ENCODE measurements around the gene NACA2.

The NACA2 gene

GRCh38 chr17:61586031-61586566 is 4.9 kb downstream of the NACA2 start:
- Histone ChIP-seq H3K79me2 (ENCODE audit: insufficient read depth, low read length) (no peaks in the 10 kb centered on the region), H3K36me3 (ENCODE audit: insufficient read depth, low read length) (no peaks in the 10 kb centered on the region), H3F3A (ENCODE audit: low read depth) (no peaks in the 10 kb centered on the region), H4K20me1 (ENCODE audit: insufficient read depth, low read length, poor library complexity, severe bottlenecking) (no peaks in the 10 kb centered on the region), H2AFZ (ENCODE audit: low read length) (no peak overlapping the region), H3K9ac (ENCODE audit: low read depth, low read length, poor library complexity, severe bottlenecking) (no peak overlapping the region), H3K27me3 (ENCODE audit: insufficient read depth, low read length, poor library complexity, severe bottlenecking) (no peaks in the 10 kb centered on the region), H3K9me3 (ENCODE audit: insufficient read depth, low read depth, low read length) (no peaks in the 10 kb centered on the region), H3K4me3 (ENCODE audit: low read length, poor library complexity, severe bottlenecking) (no peak overlapping the region), H3K4me1 (ENCODE audit: insufficient read depth, low read length, poor library complexity, severe bottlenecking) (no peaks in the 10 kb centered on the region), H3K9me2 (replicated peaks; ENCODE audit: low read depth, low read length) (no peaks in the 10 kb centered on the region), H3K4me2 (ENCODE audit: low read depth, low read length, poor library complexity, severe bottlenecking) (no peak overlapping the region)
- TF ChIP-seq CTCF (conservative IDR thresholded peaks at IDR 0.05; ENCODE audit: low read length) (no peak), EZH2phosphoT487 (IDR thresholded peaks at IDR 0.05; ENCODE audit: borderline replicate concordance) (no peak)

GRCh38 chr17:61584866-61585265 is 6.2 kb downstream of the NACA2 start:
- no peak overlapping the region for H3K4me3 ChIP-seq (ENCODE audit: low read length, poor library complexity, severe bottlenecking)
- H3K9me2 ChIP-seq (replicated peaks; ENCODE audit: low read depth, low read length): no peaks in the 10 kb centered on the region
- H3K4me2 ChIP-seq (ENCODE audit: low read depth, low read length, poor library complexity, severe bottlenecking): no peak overlapping the region
- no peaks in the 10 kb centered on the region for H3K36me3 ChIP-seq (ENCODE audit: insufficient read depth, low read length)
- H4K20me1 ChIP-seq (ENCODE audit: insufficient read depth, low read length, poor library complexity, severe bottlenecking): no peaks in the 10 kb centered on the region
- no peak overlapping the region for H3K9ac ChIP-seq (ENCODE audit: low read depth, low read length, poor library complexity, severe bottlenecking)
- no peaks in the 10 kb centered on the region for H3K27me3 ChIP-seq (ENCODE audit: insufficient read depth, low read length, poor library complexity, severe bottlenecking)
- no peak overlapping the region; the same call in 1 of the 2 replicates for H2AFZ ChIP-seq (ENCODE audit: low read length)
- no peaks in the 10 kb centered on the region for H3K4me1 ChIP-seq (ENCODE audit: insufficient read depth, low read length, poor library complexity, severe bottlenecking)
- H3K9me3 ChIP-seq (ENCODE audit: insufficient read depth, low read depth, low read length): no peaks in the 10 kb centered on the region
- no peaks in the 10 kb centered on the region for H3F3A ChIP-seq (ENCODE audit: low read depth)
- H3K79me2 ChIP-seq (ENCODE audit: insufficient read depth, low read length): no peaks in the 10 kb centered on the region
- no peak for TF ChIP-seq EZH2phosphoT487 (IDR thresholded peaks at IDR 0.05; ENCODE audit: borderline replicate concordance)
- no peak for TF ChIP-seq CTCF (conservative IDR thresholded peaks at IDR 0.05; ENCODE audit: low read length)

DNA sequence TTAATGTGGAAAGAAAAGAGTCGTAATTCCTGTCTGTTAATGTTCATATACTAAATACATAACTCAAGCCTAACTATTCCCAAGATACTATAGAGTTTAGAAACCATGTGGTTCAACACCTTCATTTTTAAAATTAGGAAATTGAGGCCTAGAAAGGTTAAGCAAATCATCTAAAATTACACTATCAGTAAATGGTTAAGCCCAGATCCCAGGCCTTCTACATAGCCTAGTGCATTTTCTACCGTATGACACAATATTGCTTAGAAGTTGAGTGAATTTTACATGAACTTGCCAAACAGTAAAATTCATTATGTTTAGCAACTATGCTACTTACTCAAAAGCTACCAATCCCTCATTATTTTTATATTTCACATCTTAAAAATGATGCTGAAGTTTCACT is 6.8 kb downstream of the NACA2 start:
- Histone ChIP-seq H3K79me2 (ENCODE audit: insufficient read depth, low read length) (no peaks in the 10 kb centered on the region), H3K27me3 (ENCODE audit: insufficient read depth, low read length, poor library complexity, severe bottlenecking) (no peaks in the 10 kb centered on the region), H3K4me1 (ENCODE audit: insufficient read depth, low read length, poor library complexity, severe bottlenecking) (no peaks in the 10 kb centered on the region)

More for the DNA sequence above, 6.8 kb downstream of the NACA2 start:
- H3K9me2 ChIP-seq (replicated peaks; ENCODE audit: low read depth, low read length): no peaks in the 10 kb centered on the region
- H3K9ac ChIP-seq (ENCODE audit: low read depth, low read length, poor library complexity, severe bottlenecking): no peak overlapping the region
- no peaks in the 10 kb centered on the region for H3K9me3 ChIP-seq (ENCODE audit: insufficient read depth, low read depth, low read length)
- H3K4me3 ChIP-seq (ENCODE audit: low read length, poor library complexity, severe bottlenecking): no peak overlapping the region
- no peaks in the 10 kb centered on the region for H3K36me3 ChIP-seq (ENCODE audit: insufficient read depth, low read length)
- no peaks in the 10 kb centered on the region for H4K20me1 ChIP-seq (ENCODE audit: insufficient read depth, low read length, poor library complexity, severe bottlenecking)
- no peak overlapping the region for H3K4me2 ChIP-seq (ENCODE audit: low read depth, low read length, poor library complexity, severe bottlenecking)
- no peak for TF ChIP-seq EZH2phosphoT487 (IDR thresholded peaks at IDR 0.05; ENCODE audit: borderline replicate concordance)
- TF ChIP-seq CTCF (conservative IDR thresholded peaks at IDR 0.05; ENCODE audit: low read length): no peak
- no peak overlapping the region; the same call in 1 of the 2 replicates for H2AFZ ChIP-seq (ENCODE audit: low read length)
- no peaks in the 10 kb centered on the region for H3F3A ChIP-seq (ENCODE audit: low read depth)

Data from Loucy (cell line).